Thyroid gland (tissue), 4 donors: Measurements from ENCODE around the gene ARID4B. TPM values are rescaled to one million over a fixed set of nuclear protein-coding genes. Genes with fewer than 3 reads are reported as not detected.

Source experiments
- DNase-seq, 2 donors: peaks; one replicate each; pipeline ENCODE4 v3.0.0-alpha.2; 2019
- H3K27ac ChIP-seq, 3 donors: fragments of 200-600 bp; sonication (generic); 1 replicate in 2 of 3; 2 replicates in 1 of 3; pipeline ENCODE4 v1.5.1; 2016 to 2019; ENCODE audit warnings: mild to moderate bottlenecking in 1 of 3, moderate library complexity in 1 of 3
- H3K27me3 ChIP-seq: fragments of 200-600 bp; sonication (generic); one replicate; pipeline ENCODE4 v1.5.1; 2019
- H3K36me3 ChIP-seq, 2 donors: fragments of 200-600 bp; sonication (generic); one replicate each; pipeline ENCODE4 v1.5.1; 2016 to 2019
- H3K4me1 ChIP-seq, 2 donors: fragments of 200-600 bp; sonication (generic); one replicate each; pipeline ENCODE4 v1.5.1; 2017 to 2019
- H3K4me3 ChIP-seq, 3 donors: fragments of 200-600 bp; sonication (generic); replicated peaks in 1 of 3; 1 replicate in 2 of 3; 2 replicates in 1 of 3; pipeline ENCODE4 v1.5.1; 2016; ENCODE audit warnings: mild to moderate bottlenecking in 1 of 3
- H3K9me3 ChIP-seq: fragments of 200-600 bp; sonication (generic); one replicate; pipeline ENCODE4 v1.5.1; 2017
- POLR2A ChIP-seq, 2 donors: fragments of 450-650 bp; IDR thresholded peaks; one replicate each; pipeline ENCODE4 v1.6.1; 2017; ENCODE audit warnings: antibody characterized with exemption in 2 of 2, mild to moderate bottlenecking in 2 of 2, moderate library complexity in 1 of 2
- WGBS, 2 donors: methylation state at CpG; one replicate each; pipeline ENCODE4 v1.1.5; 2017; 5-methylcytosine and 5-hydroxymethylcytosine counted together
- intact Hi-C: fragments of 100-400 bp; cut with DNase I; formaldehyde crosslinking; loops from one replicate; pipeline ENCODE4 v1.15.1; 2023
- total RNA-seq, 4 donors: library from RNA; depleted of rRNA; stranded (reverse); fragments of >200 nt; gene quantifications; one replicate each; pipeline ENCODE4 v1.2.3, GENCODE V29; 2016
- TF ChIP-seq, protein P1 (sequence below), 6 experiments: fragments of 200-600 bp in 3 of 6; fragments of 450-650 bp in 3 of 6; sonication (generic) in 3 of 6; IDR thresholded peaks; one replicate each; pipeline ENCODE4 v1.5.1; 2016 to 2019; ENCODE audit warnings: antibody characterized with exemption in 6 of 6, mild to moderate bottlenecking in 2 of 6, inconsistent platforms in 1 of 6, moderate library complexity in 1 of 6

Gene ARID4B, protein sequence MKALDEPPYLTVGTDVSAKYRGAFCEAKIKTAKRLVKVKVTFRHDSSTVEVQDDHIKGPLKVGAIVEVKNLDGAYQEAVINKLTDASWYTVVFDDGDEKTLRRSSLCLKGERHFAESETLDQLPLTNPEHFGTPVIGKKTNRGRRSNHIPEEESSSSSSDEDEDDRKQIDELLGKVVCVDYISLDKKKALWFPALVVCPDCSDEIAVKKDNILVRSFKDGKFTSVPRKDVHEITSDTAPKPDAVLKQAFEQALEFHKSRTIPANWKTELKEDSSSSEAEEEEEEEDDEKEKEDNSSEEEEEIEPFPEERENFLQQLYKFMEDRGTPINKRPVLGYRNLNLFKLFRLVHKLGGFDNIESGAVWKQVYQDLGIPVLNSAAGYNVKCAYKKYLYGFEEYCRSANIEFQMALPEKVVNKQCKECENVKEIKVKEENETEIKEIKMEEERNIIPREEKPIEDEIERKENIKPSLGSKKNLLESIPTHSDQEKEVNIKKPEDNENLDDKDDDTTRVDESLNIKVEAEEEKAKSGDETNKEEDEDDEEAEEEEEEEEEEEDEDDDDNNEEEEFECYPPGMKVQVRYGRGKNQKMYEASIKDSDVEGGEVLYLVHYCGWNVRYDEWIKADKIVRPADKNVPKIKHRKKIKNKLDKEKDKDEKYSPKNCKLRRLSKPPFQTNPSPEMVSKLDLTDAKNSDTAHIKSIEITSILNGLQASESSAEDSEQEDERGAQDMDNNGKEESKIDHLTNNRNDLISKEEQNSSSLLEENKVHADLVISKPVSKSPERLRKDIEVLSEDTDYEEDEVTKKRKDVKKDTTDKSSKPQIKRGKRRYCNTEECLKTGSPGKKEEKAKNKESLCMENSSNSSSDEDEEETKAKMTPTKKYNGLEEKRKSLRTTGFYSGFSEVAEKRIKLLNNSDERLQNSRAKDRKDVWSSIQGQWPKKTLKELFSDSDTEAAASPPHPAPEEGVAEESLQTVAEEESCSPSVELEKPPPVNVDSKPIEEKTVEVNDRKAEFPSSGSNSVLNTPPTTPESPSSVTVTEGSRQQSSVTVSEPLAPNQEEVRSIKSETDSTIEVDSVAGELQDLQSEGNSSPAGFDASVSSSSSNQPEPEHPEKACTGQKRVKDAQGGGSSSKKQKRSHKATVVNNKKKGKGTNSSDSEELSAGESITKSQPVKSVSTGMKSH (N-terminal part only)
- 10 to 100 TPM; 49.0 to 65.4 (median 52.5) TPM for total RNA-seq

DNA sequence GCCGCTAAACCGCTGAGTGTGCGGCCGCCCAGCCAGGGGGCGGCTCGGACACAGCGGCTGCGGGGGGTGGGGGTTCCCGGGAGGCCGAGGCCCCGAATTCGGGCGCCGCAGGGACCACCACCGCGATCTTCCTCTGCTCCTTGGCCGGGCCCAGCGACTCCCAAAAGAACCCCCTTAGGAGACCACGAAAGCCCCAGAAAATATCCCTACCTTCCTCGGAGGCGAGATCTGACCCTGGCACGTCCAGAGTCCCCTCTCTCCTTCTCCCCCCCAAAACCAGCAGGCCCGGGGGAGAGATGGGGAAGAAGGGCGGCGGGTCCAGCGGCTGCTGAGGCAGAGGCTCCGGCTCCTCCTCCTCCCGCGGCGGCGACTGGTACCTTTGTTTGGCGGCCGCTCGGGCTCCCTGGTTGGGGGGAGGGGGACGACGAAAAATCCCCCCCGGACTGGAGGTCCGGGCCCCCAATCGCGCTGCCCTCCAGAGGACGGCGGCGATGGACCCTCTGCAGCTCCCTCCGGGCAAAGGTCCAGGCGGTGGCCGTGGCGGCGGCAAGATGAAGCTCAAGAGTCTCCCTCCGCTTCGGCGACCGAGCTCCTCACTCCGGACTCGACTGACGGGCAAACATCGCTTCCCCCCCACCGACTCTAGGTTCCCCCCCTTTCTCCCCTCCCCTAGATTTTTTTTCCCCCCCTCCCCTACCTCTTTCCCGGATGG lies at the start of gene ARID4B:
Gene ARID4B (minus strand): TSS at position 621 of the 712 bp plus-strand sequence. CDS start 1,260 bp downstream, outside the sequence.
- Histone ChIP-seq H3K4me1 (peaks cover 39 to 40% of the 10 kb centered on the region in 2 donors), H3K4me3 (peak within 1 kb of the TSS; percentile 59 to 95 (median 85)), H3K9me3 (no peaks in the 10 kb centered on the region), H3K27ac (peak within 1 kb of the TSS; percentile 94 to 98 (median 97)), H3K27me3 (no peaks in the 10 kb centered on the region), H3K36me3 (no peaks in the 10 kb centered on the region)
- intact Hi-C loops: loop anchor here (5.0 to 10.0 kb wide), 2 partner anchors 73 to 90 kb away; no protein-coding TSS in a partner anchor
- WGBS, 2 donors: 0% methylated on average over 14 to 25 of the region's 58 CpGs
- DNase-seq: peak in 1 of 2 donors; percentile 84
- TF ChIP-seq, protein P1, sequence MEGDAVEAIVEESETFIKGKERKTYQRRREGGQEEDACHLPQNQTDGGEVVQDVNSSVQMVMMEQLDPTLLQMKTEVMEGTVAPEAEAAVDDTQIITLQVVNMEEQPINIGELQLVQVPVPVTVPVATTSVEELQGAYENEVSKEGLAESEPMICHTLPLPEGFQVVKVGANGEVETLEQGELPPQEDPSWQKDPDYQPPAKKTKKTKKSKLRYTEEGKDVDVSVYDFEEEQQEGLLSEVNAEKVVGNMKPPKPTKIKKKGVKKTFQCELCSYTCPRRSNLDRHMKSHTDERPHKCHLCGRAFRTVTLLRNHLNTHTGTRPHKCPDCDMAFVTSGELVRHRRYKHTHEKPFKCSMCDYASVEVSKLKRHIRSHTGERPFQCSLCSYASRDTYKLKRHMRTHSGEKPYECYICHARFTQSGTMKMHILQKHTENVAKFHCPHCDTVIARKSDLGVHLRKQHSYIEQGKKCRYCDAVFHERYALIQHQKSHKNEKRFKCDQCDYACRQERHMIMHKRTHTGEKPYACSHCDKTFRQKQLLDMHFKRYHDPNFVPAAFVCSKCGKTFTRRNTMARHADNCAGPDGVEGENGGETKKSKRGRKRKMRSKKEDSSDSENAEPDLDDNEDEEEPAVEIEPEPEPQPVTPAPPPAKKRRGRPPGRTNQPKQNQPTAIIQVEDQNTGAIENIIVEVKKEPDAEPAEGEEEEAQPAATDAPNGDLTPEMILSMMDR (IDR thresholded peaks at IDR 0.05): no peak
- peak; percentile 14 to 77 for TF ChIP-seq POLR2A (IDR thresholded peaks at IDR 0.05)

DNA sequence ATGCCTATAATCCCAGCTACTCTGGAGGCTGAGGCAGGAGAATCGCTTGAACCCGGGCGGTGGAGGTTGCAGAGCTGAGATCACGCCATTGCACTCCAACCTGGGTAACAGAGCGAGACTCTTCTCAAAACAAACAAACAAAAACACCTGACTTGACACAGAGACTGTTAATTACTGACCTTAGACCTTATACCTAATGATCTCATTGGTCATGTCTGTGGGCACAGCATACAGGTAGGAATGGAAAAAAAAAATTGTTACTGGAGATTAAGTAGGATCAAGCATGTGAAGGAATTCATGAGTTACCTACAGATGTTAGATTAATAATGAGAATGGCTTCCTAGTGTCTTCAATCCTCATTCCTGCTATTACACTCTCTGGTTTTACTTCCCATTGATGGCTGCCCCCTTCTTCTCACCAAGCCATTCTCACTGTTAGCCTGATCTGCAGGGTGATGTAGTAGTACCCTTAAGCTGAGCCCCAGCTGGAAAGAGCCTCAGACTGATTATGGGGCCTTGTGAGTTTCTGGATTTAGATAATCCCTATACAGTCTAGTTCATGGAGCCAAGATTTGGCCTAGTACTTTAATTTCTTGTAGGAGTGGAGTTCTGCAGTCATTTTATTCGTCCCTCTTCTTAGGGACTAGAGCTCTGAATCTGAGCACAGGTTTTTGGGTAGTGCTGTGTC lies 48.1 kb upstream of the ARID4B start:
- WGBS, 2 donors: 93 to 95% methylated on average over 6 of the region's 6 CpGs
- TF ChIP-seq, protein P1 (IDR thresholded peaks at IDR 0.05): no peak
- H3K36me3 ChIP-seq: no peaks in the 10 kb centered on the region
- peak overlapping the region in 1 of 3 donors; percentile 24 for H3K27ac ChIP-seq
- H3K4me3 ChIP-seq: no peak overlapping the region
- H3K27me3 ChIP-seq: no peaks in the 10 kb centered on the region
- H3K4me1 ChIP-seq: peaks cover 21 to 22% of the 10 kb centered on the region in 2 donors
- intact Hi-C loops: no loop called here
- no peaks in the 10 kb centered on the region for H3K9me3 ChIP-seq
- DNase-seq: no peak

DNA sequence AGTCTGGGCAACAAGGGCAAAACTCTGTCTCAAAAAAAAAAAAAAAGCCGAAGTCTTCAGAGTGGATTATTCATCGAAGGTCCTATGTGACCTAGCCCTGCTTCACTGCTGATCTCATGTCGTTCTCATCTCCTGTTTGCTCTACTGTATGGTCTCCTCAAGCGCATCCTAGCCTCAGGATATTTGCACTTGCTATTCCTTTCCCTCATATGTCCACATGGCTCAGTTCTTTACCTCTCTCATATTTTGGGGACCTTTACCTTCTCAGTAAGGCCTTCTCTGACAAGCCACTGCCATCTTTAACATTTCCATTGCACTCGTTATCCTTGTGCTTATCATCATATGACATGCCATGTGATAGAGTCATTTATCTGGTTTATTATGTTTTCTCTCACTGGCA lies 41.8 kb upstream of the ARID4B start:
- TF ChIP-seq, protein P1 (IDR thresholded peaks at IDR 0.05): no peak
- no peak for TF ChIP-seq POLR2A (IDR thresholded peaks at IDR 0.05)
- Histone ChIP-seq H3K27me3 (no peaks in the 10 kb centered on the region), H3K4me1 (peaks cover 4 to 19% of the 10 kb centered on the region in 2 donors), H3K36me3 (no peaks in the 10 kb centered on the region), H3K9me3 (no peaks in the 10 kb centered on the region), H3K4me3 (no peak overlapping the region), H3K27ac (peak overlapping the region in 1 of 3 donors; percentile 18)
- no peak for DNase-seq
- WGBS, 2 donors: 97 to 99% methylated on average over 5 of the region's 5 CpGs
- intact Hi-C loops: loop anchor here (5.0 kb wide), 1 partner anchor 38 kb away; no protein-coding TSS in a partner anchor

DNA sequence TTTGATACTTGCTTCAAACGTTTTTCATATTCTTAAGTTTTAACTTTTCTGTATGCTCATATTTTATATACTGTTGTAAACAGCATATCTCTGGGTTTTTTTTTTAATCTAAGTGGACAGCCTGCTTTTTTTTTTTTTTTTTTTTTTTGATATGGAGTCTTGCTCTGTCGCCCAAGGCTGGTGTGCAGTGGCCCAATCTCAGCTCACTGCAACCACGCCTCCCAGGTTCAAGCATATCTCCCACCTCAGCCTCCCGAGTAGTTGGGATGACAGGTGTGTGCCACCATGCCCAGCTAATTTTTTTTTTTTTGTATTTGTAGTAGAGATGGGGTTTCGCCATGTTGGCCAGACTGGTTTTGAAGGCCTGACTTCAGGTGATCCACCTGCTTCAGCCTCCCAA lies 40.4 kb upstream of the ARID4B start:
- DNase-seq: no peak
- Histone ChIP-seq H3K36me3 (no peaks in the 10 kb centered on the region), H3K9me3 (no peaks in the 10 kb centered on the region), H3K4me1 (peaks cover 4 to 19% of the 10 kb centered on the region in 2 donors), H3K4me3 (peak overlapping the region in 1 of 3 donors; percentile 52), H3K27ac (peak overlapping the region; percentile 43 to 84 (median 84)), H3K27me3 (no peaks in the 10 kb centered on the region)
- WGBS, 2 donors: 78 to 86% methylated on average over 5 of the region's 5 CpGs
- TF ChIP-seq, protein P1 (IDR thresholded peaks at IDR 0.05): no peak
- no peak for TF ChIP-seq POLR2A (IDR thresholded peaks at IDR 0.05)
- intact Hi-C loops: loop anchor here (5.0 kb wide), 1 partner anchor 36 kb away; no protein-coding TSS in a partner anchor
